ENCODE data around the gene CFAP74.

GRCh38 chr1:1891349-1892078 is 112.1 kb downstream of the CFAP74 start:
- TF ChIP-seq CTCF (IDR thresholded peaks at IDR 0.05 in 4 of 5, conservative IDR thresholded peaks at IDR 0.05 in 1 of 5) (no peak), POLR2A (IDR thresholded peaks at IDR 0.05) (no peak)
